Hematopoietic multipotent progenitor cell treated with erythropoietin and hydrocortisone succinate and interleukin-3 and kit ligand, for 15 days (in vitro differentiated cells): Measurements from ENCODE around the gene LRRFIP2.

Experiments used
- DNase-seq: peaks from one replicate; pipeline ENCODE4 v3.0.0-alpha.2; 2015; ENCODE audit warnings: low spot score

The LRRFIP2 gene

GRCh38 chr3:37024820-37025405 lies 149.5 kb downstream of the LRRFIP2 start:
- no peak for DNase-seq

GRCh38 chr3:37024092-37024491 lies 150.3 kb downstream of the LRRFIP2 start:
- DNase-seq, result peak; percentile 42

GRCh38 chr3:37017683-37018082 lies 156.7 kb downstream of the LRRFIP2 start:
- no peak for DNase-seq

- no peak for DNase-seq
Measured at GRCh38 chr3:37016903-37017302, 157.5 kb downstream of the LRRFIP2 start.

- DNase-seq, result no peak
Measured at GRCh38 chr3:37015642-37016041, 158.7 kb downstream of the LRRFIP2 start.

GRCh38 chr3:37014620-37015019 lies 159.8 kb downstream of the LRRFIP2 start:
- no peak for DNase-seq
